Measurements from ENCODE around the gene CFAP100. TPM values are rescaled to one million over a fixed set of nuclear protein-coding genes. Genes with fewer than 3 reads are reported as not detected.
A peak's percentile ranks its signal among the peaks of the same experiment; 100 is the strongest.

Gene CFAP100
- not detected for total RNA-seq
- polyA plus RNA-seq, result not detected
- long read RNA-seq, donor 1, result 0 reads
- long read RNA-seq, donor 2, result 0 reads
- long read RNA-seq, donor 3, partial matches to known transcripts, result 0 of 3 reads
- long read RNA-seq, donor 3, other reads (novel, unspliced or antisense), result 3 of 3 reads

GRCh38 chr3:126394179-126394976 lies at the start of gene CFAP100:
Gene CFAP100 (plus strand): TSS chr3:126394909. CDS start chr3:126396001, 1,092 bp downstream.
- no peak for TF ChIP-seq CTCF (IDR thresholded peaks at IDR 0.05)
- H3K4me3 ChIP-seq, result peak within 1 kb of the TSS in 9 of 10 donors; percentile 14 to 43 (median 34)
- H3K9me3 ChIP-seq, result peaks cover 0 to 6% (median 0%) of the 10 kb centered on the region in 11 donors
- ATAC-seq (peak; percentile 4 to 81 (median 62)), DNase-seq (peak; percentile 25 to 41)
- H3K36me3 ChIP-seq, result no peaks in the 10 kb centered on the region
- WGBS, 2 donors, result 30 to 33% methylated on average over 42 to 43 of the region's 43 CpGs
- no peak within 1 kb of the TSS for H3K27ac ChIP-seq
- intact Hi-C loops (cut with DNase I), result loop anchor here in 4 of 10 donors (5.0 to 10.0 kb wide), 4 partner anchors 70 to 262 kb away; no protein-coding TSS in a partner anchor
- H3K4me1 ChIP-seq, result peaks cover 0 to 13% (median 3%) of the 10 kb centered on the region in 9 donors
- peaks cover 0 to 42% (median 14%) of the 10 kb centered on the region in 7 donors for H3K27me3 ChIP-seq

GRCh38 chr3:126345231-126345630 lies 49.5 kb upstream of the CFAP100 start:
- DNase-seq (no peak), ATAC-seq (no peak)
- peaks cover 0 to 7% (median 0%) of the 10 kb centered on the region in 9 donors for H3K36me3 ChIP-seq
- no peak overlapping the region for H3K27ac ChIP-seq
- WGBS, 2 donors, result 93 to 95% methylated on average over 7 of the region's 7 CpGs
- intact Hi-C loops (cut with DNase I), result loop anchor here in 2 of 10 donors (5.0 kb wide), 2 partner anchors 43 to 53 kb away; no protein-coding TSS in a partner anchor
- no peaks in the 10 kb centered on the region for H3K27me3 ChIP-seq
- peaks cover 0 to 68% (median 35%) of the 10 kb centered on the region in 9 donors for H3K4me1 ChIP-seq
- no peak overlapping the region for H3K4me3 ChIP-seq
- no peak for TF ChIP-seq CTCF (IDR thresholded peaks at IDR 0.05)
- H3K9me3 ChIP-seq, result no peaks in the 10 kb centered on the region

DNA sequence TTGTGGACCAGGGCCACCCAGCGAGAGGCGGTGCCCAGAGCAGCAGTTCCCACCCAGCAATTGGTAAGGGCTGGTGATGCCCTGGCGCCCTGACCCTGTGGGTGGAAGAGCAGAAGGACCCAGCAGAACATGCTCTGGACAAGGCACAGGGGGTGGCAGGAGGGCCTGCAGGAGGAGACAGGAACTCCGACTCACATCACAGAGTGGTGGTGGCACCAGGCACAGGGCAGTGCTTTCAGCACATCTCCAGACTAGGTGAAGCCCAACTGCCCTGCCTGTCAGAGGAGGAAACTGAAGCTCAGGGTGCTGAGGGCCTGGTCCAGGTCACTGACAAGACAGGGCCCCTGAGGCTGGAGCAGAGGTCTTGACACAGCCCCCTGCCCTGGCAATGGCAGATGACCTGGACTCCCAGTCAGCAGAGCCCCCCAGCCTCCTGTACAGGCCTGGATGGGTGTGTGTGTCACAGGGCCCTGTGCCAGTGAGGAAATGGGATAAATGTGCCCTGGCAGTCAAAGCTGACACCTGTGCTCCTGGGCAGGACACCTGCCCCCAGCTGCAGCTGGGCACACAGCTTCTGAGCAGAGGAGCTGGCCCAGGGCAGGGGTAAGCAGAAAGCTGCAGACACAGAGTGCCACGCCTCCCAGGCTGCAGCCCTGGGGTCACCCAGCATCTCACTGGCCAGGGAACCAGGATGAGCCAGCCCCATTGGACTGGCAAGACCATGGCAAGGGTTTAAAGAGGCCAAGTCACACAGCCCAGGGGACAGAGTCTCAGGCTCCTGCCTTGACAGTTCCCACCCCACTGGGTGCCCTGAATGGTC lies 48.9 kb upstream of the CFAP100 start:
- intact Hi-C loops (cut with DNase I), result loop anchor here in 2 of 10 donors (5.0 kb wide), 2 partner anchors 44 to 54 kb away; no protein-coding TSS in a partner anchor
- H3K36me3 ChIP-seq, result peaks cover 0 to 13% (median 0%) of the 10 kb centered on the region in 9 donors

More for the DNA sequence above, 48.9 kb upstream of the CFAP100 start:
- Histone ChIP-seq H3K9me3 (no peaks in the 10 kb centered on the region), H3K27ac (no peak overlapping the region), H3K4me3 (no peak overlapping the region), H3K27me3 (no peaks in the 10 kb centered on the region), H3K4me1 (peaks cover 0 to 68% (median 38%) of the 10 kb centered on the region in 9 donors)
- 94 to 96% methylated on average over 5 of the region's 5 CpGs for WGBS, 2 donors
- no peak for TF ChIP-seq CTCF (IDR thresholded peaks at IDR 0.05)
- ATAC-seq (no peak), DNase-seq (peak in 1 of 2 donors; percentile 2)
